WTC11 (cell line): ENCODE results near the gene WWP2. TPM values are rescaled to one million over a fixed set of nuclear protein-coding genes. Genes with fewer than 3 reads are reported as not detected.

Experiments used
- ATAC-seq: fragments of 200-7000 bp; cut with Tn5 transposase; 2 replicates; pipeline ENCODE4 v1.10.0; 2021; ENCODE audit warnings: mild to moderate bottlenecking, moderate library complexity
- CTCF ChIA-PET: fragments of 300-600 bp; sonication (Branson Sonifier 250); formaldehyde crosslinking; loops from one replicate; lab custom pipeline; 2021; ENCODE audit warnings: antibody characterized with exemption; lab: Charles Lee
- POLR2A ChIA-PET: fragments of 350-600 bp; sonication (Branson Sonifier 250); formaldehyde crosslinking; loops from one replicate; lab custom pipeline; 2021; ENCODE audit warnings: antibody characterized with exemption; lab: Charles Lee
- DNase-seq: peaks from one replicate; pipeline ENCODE4 v3.0.0; 2021; ENCODE audit warnings: low spot score
- H3K27ac Mint-ChIP-seq: 2 replicates; pipeline ENCODE4 v1.8.0; 2021; ENCODE audit warnings: mixed read lengths
- H3K27me3 Mint-ChIP-seq: 2 replicates; pipeline ENCODE4 v1.8.0; 2021; ENCODE audit warnings: low read depth, mild to moderate bottlenecking, moderate library complexity, mixed read lengths
- H3K36me3 Mint-ChIP-seq: 2 replicates; pipeline ENCODE4 v1.8.0; 2021; ENCODE audit warnings: mixed read lengths
- H3K4me1 Mint-ChIP-seq: 2 replicates; pipeline ENCODE4 v1.8.0; 2022; ENCODE audit warnings: mixed read lengths
- H3K4me3 Mint-ChIP-seq: 2 replicates; pipeline ENCODE4 v1.8.0; 2021; ENCODE audit warnings: mild to moderate bottlenecking, moderate library complexity, mixed read lengths
- H3K9me3 Mint-ChIP-seq: 2 replicates; pipeline ENCODE4 v1.8.0; 2021; ENCODE audit warnings: mixed read lengths
- ARID4B ChIP-seq: sonication (generic); formaldehyde crosslinking; IDR thresholded peaks from 2 replicates; pipeline ENCODE4 v1.8.0; 2023; ENCODE audit warnings: missing genetic modification reagents, mild to moderate bottlenecking, borderline replicate concordance
- CREM ChIP-seq: sonication (generic); formaldehyde crosslinking; IDR thresholded peaks from 2 replicates; pipeline ENCODE4 v1.8.1; 2022; ENCODE audit warnings: mild to moderate bottlenecking, missing genetic modification reagents, moderate library complexity
- CTCF ChIP-seq: fragments of 200-600 bp; IDR thresholded peaks from 2 replicates; pipeline ENCODE4 v1.8.0; 2022; ENCODE audit warnings: antibody characterized with exemption
- E2F4 ChIP-seq: sonication (generic); formaldehyde crosslinking; IDR thresholded peaks from 2 replicates; pipeline ENCODE4 v1.8.1; 2022; ENCODE audit warnings: low read depth, mild to moderate bottlenecking, moderate library complexity, missing genetic modification reagents, borderline replicate concordance
- E2F5 ChIP-seq: sonication (generic); formaldehyde crosslinking; IDR thresholded peaks from 2 replicates; pipeline ENCODE4 v1.8.1; 2022; ENCODE audit warnings: mild to moderate bottlenecking, moderate library complexity, missing genetic modification reagents
- FOXJ3 ChIP-seq: sonication (generic); formaldehyde crosslinking; IDR thresholded peaks from 2 replicates; pipeline ENCODE4 v1.9.0; 2021; ENCODE audit warnings: missing genetic modification reagents, mild to moderate bottlenecking, borderline replicate concordance
- FOXK1 ChIP-seq: sonication (generic); formaldehyde crosslinking; IDR thresholded peaks from 2 replicates; pipeline ENCODE4 v1.8.0; 2022; ENCODE audit warnings: mild to moderate bottlenecking, moderate library complexity, missing genetic modification reagents
- GABPB1 ChIP-seq: sonication (generic); formaldehyde crosslinking; IDR thresholded peaks from 2 replicates; pipeline ENCODE4 v1.8.1; 2023; ENCODE audit warnings: mild to moderate bottlenecking, missing genetic modification reagents
- GRHL2 ChIP-seq: fragments of 250-450 bp; sonication (Bioruptor Pico); IDR thresholded peaks from 2 replicates; pipeline ENCODE4 v1.8.0; 2022; ENCODE audit warnings: mild to moderate bottlenecking, moderate library complexity; ENCODE audit not compliant: insufficient replicate concordance, severe bottlenecking
- HMGXB4 ChIP-seq: sonication (generic); formaldehyde crosslinking; IDR thresholded peaks from 2 replicates; pipeline ENCODE4 v1.8.1; 2023; ENCODE audit warnings: mild to moderate bottlenecking, moderate library complexity, missing genetic modification reagents
- IRF2 ChIP-seq: sonication (generic); formaldehyde crosslinking; IDR thresholded peaks from 2 replicates; pipeline ENCODE4 v1.8.0; 2022; ENCODE audit warnings: low read depth, missing genetic modification reagents, borderline replicate concordance
- KAT7 ChIP-seq: sonication (generic); formaldehyde crosslinking; IDR thresholded peaks from 2 replicates; pipeline ENCODE4 v1.8.1; 2023; ENCODE audit warnings: missing genetic modification reagents, mild to moderate bottlenecking, borderline replicate concordance
- NR3C1 ChIP-seq: sonication (generic); formaldehyde crosslinking; conservative IDR thresholded peaks from 2 replicates; pipeline ENCODE4 v1.8.1; 2023; ENCODE audit warnings: low read depth, mild to moderate bottlenecking, missing genetic modification reagents
- RORB ChIP-seq: fragments of 250-450 bp; sonication (Bioruptor Pico); IDR thresholded peaks from 2 replicates; pipeline ENCODE4 v1.9.0; 2021; ENCODE audit warnings: mild to moderate bottlenecking
- TEAD4 ChIP-seq: sonication (generic); formaldehyde crosslinking; IDR thresholded peaks from 2 replicates; pipeline ENCODE4 v1.8.0; 2022; ENCODE audit warnings: mild to moderate bottlenecking, missing genetic modification reagents
- TP53 ChIP-seq: sonication (generic); formaldehyde crosslinking; IDR thresholded peaks from 2 replicates; pipeline ENCODE4 v1.8.1; 2023; ENCODE audit warnings: mild to moderate bottlenecking, missing genetic modification reagents
- USF1 ChIP-seq: sonication (generic); formaldehyde crosslinking; IDR thresholded peaks from 2 replicates; pipeline ENCODE4 v1.8.0; 2022; ENCODE audit warnings: mild to moderate bottlenecking, missing genetic modification reagents
- ZNF121 ChIP-seq: sonication (generic); formaldehyde crosslinking; IDR thresholded peaks from 2 replicates; pipeline ENCODE4 v1.8.0; 2023; ENCODE audit warnings: missing genetic modification reagents
- ZNF317 ChIP-seq: sonication (generic); formaldehyde crosslinking; IDR thresholded peaks from 2 replicates; pipeline ENCODE4 v1.8.1; 2023; ENCODE audit warnings: low read depth, mild to moderate bottlenecking, moderate library complexity, missing genetic modification reagents, borderline replicate concordance
- total RNA-seq: library from RNA; stranded (reverse); gene quantifications from 3 replicates; pipeline ENCODE4 v1.2.3, GENCODE V29; 2021

The WWP2 gene
- total RNA-seq, 1 experiment from 2014 or later: 39.1 TPM

GRCh38 chr16:69893106-69893505 is 131.0 kb downstream of the WWP2 start:
- DNase-seq (no peak), ATAC-seq (no peak)
- Mint-ChIP-seq H3K9me3 (no peaks in the 10 kb centered on the region), H3K4me1 (peaks cover 16% of the 10 kb centered on the region), H3K27me3 (no peaks in the 10 kb centered on the region), H3K27ac (peak overlapping the region; percentile 12; the same call in 1 of the 2 replicates), H3K4me3 (no peak overlapping the region), H3K36me3 (peaks cover 15% of the 10 kb centered on the region)
- POLR2A ChIA-PET: no interaction called here
- CTCF ChIA-PET: no interaction called here
- no peak for TF ChIP-seq GRHL2
- no peak for TF ChIP-seq CREM (CRISPR knock-in tag)
- no peak for TF ChIP-seq CTCF
- TF ChIP-seq NR3C1 (CRISPR knock-in tag): no peak
- TF ChIP-seq IRF2 (CRISPR knock-in tag): no peak
- TF ChIP-seq E2F5 (CRISPR knock-in tag): no peak
- TF ChIP-seq KAT7 (CRISPR knock-in tag): no peak
- no peak for TF ChIP-seq ZNF121 (CRISPR knock-in tag)
- no peak for TF ChIP-seq USF1
- TF ChIP-seq E2F4 (CRISPR knock-in tag): no peak
- TF ChIP-seq GABPB1: no peak
- TF ChIP-seq TEAD4: no peak
- TF ChIP-seq TP53 (CRISPR knock-in tag): no peak
- no peak for TF ChIP-seq ZNF317 (CRISPR knock-in tag)
- TF ChIP-seq FOXJ3 (CRISPR knock-in tag): no peak
- TF ChIP-seq FOXK1 (CRISPR knock-in tag): no peak
- no peak for TF ChIP-seq ARID4B (CRISPR knock-in tag)
- TF ChIP-seq RORB (CRISPR knock-in tag): no peak
- no peak for TF ChIP-seq HMGXB4 (CRISPR knock-in tag)
